HepG2 (cell line): Measurements from ENCODE around the gene GRAP. TPM values are rescaled to one million over a fixed set of nuclear protein-coding genes. Genes with fewer than 3 reads are reported as not detected.
A peak's percentile ranks its signal among the peaks of the same experiment; 100 is the strongest.

Experiments
- AKAP8 ChIP-seq: sonication (generic); formaldehyde crosslinking; IDR thresholded peaks from 2 replicates; pipeline ENCODE4 v1.5.1; 2020; ENCODE audit warnings: mild to moderate bottlenecking, missing genetic modification reagents
- ATF5 ChIP-seq: sonication (generic); formaldehyde crosslinking; IDR thresholded peaks from 2 replicates; pipeline ENCODE4 v1.4.0; 2020; ENCODE audit warnings: mild to moderate bottlenecking, low read depth, missing genetic modification reagents
- ATF7-NPFF ChIP-seq: sonication (generic); formaldehyde crosslinking; IDR thresholded peaks from 2 replicates; pipeline ENCODE4 v1.8.1; 2023; ENCODE audit warnings: mild to moderate bottlenecking, low read depth, missing genetic modification reagents, moderate library complexity
- EZH2 ChIP-seq: conservative IDR thresholded peaks from 2 replicates; pipeline ENCODE4 v1.6.1; 2012; ENCODE audit warnings: mild to moderate bottlenecking, low read depth, low read length, moderate library complexity
- FOXA1 ChIP-seq, 2 experiments: fragments of 450-650 bp in 1 of 2; sonication (generic) in 1 of 2; formaldehyde crosslinking in 1 of 2; IDR thresholded peaks; 2 replicates each; pipeline versions ENCODE4 v1.4.0 to v1.6.1; 2016 to 2020; ENCODE audit warnings: missing genetic modification reagents in 1 of 2
- HNF4G ChIP-seq, 2 experiments: sonication (generic) in 1 of 2; formaldehyde crosslinking in 1 of 2; IDR thresholded peaks; 2 replicates each; pipeline versions ENCODE4 v1.4.0 to v1.6.1; 2011 to 2020; ENCODE audit warnings: borderline replicate concordance in 2 of 2, low read depth in 2 of 2, mild to moderate bottlenecking in 2 of 2, low read length in 1 of 2, missing genetic modification reagents in 1 of 2, moderate library complexity in 1 of 2
- KIAA2018 ChIP-seq: sonication (generic); formaldehyde crosslinking; IDR thresholded peaks from 2 replicates; pipeline ENCODE4 v1.5.0; 2020; ENCODE audit warnings: mild to moderate bottlenecking, missing genetic modification reagents, borderline replicate concordance
- KMT2B ChIP-seq: IDR thresholded peaks from 2 replicates; pipeline ENCODE4 v1.6.1; 2016; ENCODE audit warnings: missing genetic modification reagents, missing compliant biosample characterization
- ONECUT2 ChIP-seq: sonication (generic); formaldehyde crosslinking; IDR thresholded peaks from 2 replicates; pipeline ENCODE4 v1.4.0; 2020; ENCODE audit warnings: missing genetic modification reagents
- POLR2AphosphoS5 ChIP-seq: IDR thresholded peaks from 2 replicates; pipeline ENCODE4 v1.6.1; 2012; ENCODE audit warnings: low read depth, low read length
- POLR2G ChIP-seq: fragments of 200-400 bp; formaldehyde crosslinking; IDR thresholded peaks from 2 replicates; pipeline ENCODE4 v1.6.1; 2018; ENCODE audit warnings: mild to moderate bottlenecking, low read depth, low read length, moderate library complexity
- PRMT3 ChIP-seq: sonication (generic); formaldehyde crosslinking; IDR thresholded peaks from 2 replicates; pipeline ENCODE4 v1.8.1; 2022; ENCODE audit warnings: low read depth, mild to moderate bottlenecking, moderate library complexity, missing genetic modification reagents, borderline replicate concordance
- SIN3A ChIP-seq: IDR thresholded peaks from 2 replicates; pipeline ENCODE4 v1.6.1; 2011; ENCODE audit warnings: low read depth, mild to moderate bottlenecking, control low read depth, low read length, borderline replicate concordance
- SYNCRIP ChIP-seq: fragments of 200-400 bp; formaldehyde crosslinking; IDR thresholded peaks from 2 replicates; pipeline ENCODE4 v1.6.1; 2018; ENCODE audit warnings: mild to moderate bottlenecking, low read depth, low read length; ENCODE audit not compliant: insufficient read depth
- ZBTB3 ChIP-seq: sonication (generic); formaldehyde crosslinking; IDR thresholded peaks from 2 replicates; pipeline ENCODE4 v1.4.0; 2020; ENCODE audit warnings: low read depth, mild to moderate bottlenecking, moderate library complexity, missing genetic modification reagents, borderline replicate concordance
- ZIK1 ChIP-seq: sonication (generic); formaldehyde crosslinking; IDR thresholded peaks from 2 replicates; pipeline ENCODE4 v1.5.0; 2020; ENCODE audit warnings: mild to moderate bottlenecking, low read depth, missing genetic modification reagents, borderline replicate concordance
- ZNF10 ChIP-seq: sonication (generic); formaldehyde crosslinking; IDR thresholded peaks from 2 replicates; pipeline ENCODE4 v1.4.0; 2020; ENCODE audit warnings: mild to moderate bottlenecking, low read depth, missing genetic modification reagents, borderline replicate concordance
- ZNF441 ChIP-seq: sonication (generic); formaldehyde crosslinking; IDR thresholded peaks from 2 replicates; pipeline ENCODE4 v1.7.0; 2021; ENCODE audit warnings: missing genetic modification reagents, borderline replicate concordance
- ZNF569 ChIP-seq: sonication (generic); formaldehyde crosslinking; IDR thresholded peaks from 2 replicates; pipeline ENCODE4 v1.5.0; 2020; ENCODE audit warnings: mild to moderate bottlenecking, missing genetic modification reagents, moderate library complexity, borderline replicate concordance
- ZSCAN20 ChIP-seq: sonication (generic); formaldehyde crosslinking; IDR thresholded peaks from 2 replicates; pipeline ENCODE4 v1.4.0; 2020; ENCODE audit warnings: missing genetic modification reagents, mild to moderate bottlenecking, borderline replicate concordance
- polyA plus RNA-seq, 8 experiments: library from polyadenylated mRNA; depleted of rRNA in 3 of 8; stranded (reverse) in 7 of 8; unstranded in 1 of 8; fragments of >200 nt; fragmentation: Illumina TruSeq in 4 of 8; extraction: Trizol in 4 of 8; gene quantifications; 2 replicates each; pipeline versions ENCODE4 v1.2.1 to v1.2.3, GENCODE V29; 2011 to 2016; ENCODE audit warnings: low read depth in 4 of 8, missing spikeins in 1 of 8, mixed read lengths in 1 of 8; ENCODE audit not compliant: insufficient read depth in 1 of 8
- total RNA-seq, 5 experiments: library from RNA; depleted of rRNA; stranded (reverse); fragments of >200 nt; fragmentation: Illumina TruSeq; extraction: Trizol; gene quantifications; 2 replicates each; pipeline ENCODE4 v1.2.3, GENCODE V29; 2016; ENCODE audit warnings: low read depth in 1 of 5

GRAP gene
- total and polyA plus RNA-seq, 2 of the 13 experiments (the other 11 are each of a cell fraction or from before 2014, with no cell fraction given), result 0.77 to 1.7 TPM

- no peak for TF ChIP-seq ZNF10 (CRISPR knock-in tag)
- TF ChIP-seq ZBTB3 (CRISPR knock-in tag), result no peak
- TF ChIP-seq PRMT3 (CRISPR knock-in tag), result no peak
- TF ChIP-seq ATF7-NPFF (CRISPR knock-in tag), result no peak
- TF ChIP-seq FOXA1 (IDR thresholded peaks at IDR 0.05), result no peak
- TF ChIP-seq FOXA1 (CRISPR knock-in tag; IDR thresholded peaks at IDR 0.05), result peak; percentile 68; the same call in 1 of the 2 replicates
- no peak for TF ChIP-seq POLR2G
- no peak for TF ChIP-seq EZH2
- no peak for TF ChIP-seq ZNF569 (CRISPR knock-in tag)
- TF ChIP-seq SYNCRIP, result no peak
- TF ChIP-seq POLR2AphosphoS5, result no peak
- TF ChIP-seq ONECUT2 (CRISPR knock-in tag), result no peak
- TF ChIP-seq SIN3A, result no peak
- no peak for TF ChIP-seq ZIK1 (CRISPR knock-in tag)
- TF ChIP-seq AKAP8 (CRISPR knock-in tag), result no peak
- no peak for TF ChIP-seq ZSCAN20 (CRISPR knock-in tag)
- no peak for TF ChIP-seq ZNF441 (CRISPR knock-in tag)
- TF ChIP-seq ATF5 (CRISPR knock-in tag), result no peak
- TF ChIP-seq HNF4G (IDR thresholded peaks at IDR 0.05; ENCODE audit: borderline replicate concordance, low read depth, low read length), result no peak
- no peak for TF ChIP-seq HNF4G (CRISPR knock-in tag; IDR thresholded peaks at IDR 0.05; ENCODE audit: borderline replicate concordance, low read depth)
- TF ChIP-seq KMT2B (CRISPR knock-in tag), result no peak
- no peak for TF ChIP-seq KIAA2018
These were observed 35.8 kb downstream of the GRAP start (continued) for GRCh38 chr17:19010729-19011505.
